Peyer's patch (tissue), 4 donors: ENCODE data around the gene CDH24. TPM values are rescaled to one million over a fixed set of nuclear protein-coding genes. Genes with fewer than 3 reads are reported as not detected.

ENCODE experiments used
- DNase-seq, 3 donors: peaks; one replicate each; pipeline ENCODE4 v3.0.0-alpha.2; 2017 to 2019
- H3K27ac ChIP-seq, 4 donors: fragments of 200-600 bp; sonication (generic); one replicate each; pipeline ENCODE4 v1.5.1; 2016 to 2019
- H3K27me3 ChIP-seq, 2 donors: fragments of 200-600 bp; sonication (generic); one replicate each; pipeline ENCODE4 v1.5.1; 2019
- H3K36me3 ChIP-seq, 3 donors: fragments of 200-600 bp; sonication (generic); one replicate each; pipeline ENCODE4 v1.5.1; 2016 to 2019
- H3K4me1 ChIP-seq, 4 donors: fragments of 200-600 bp; sonication (generic); one replicate each; pipeline ENCODE4 v1.5.1; 2016 to 2019
- H3K4me3 ChIP-seq, 4 donors: fragments of 200-600 bp; sonication (generic); 1 replicate in 3 of 4; 2 replicates in 1 of 4; pipeline ENCODE4 v1.5.1; 2016 to 2019; ENCODE audit warnings: mild to moderate bottlenecking in 1 of 4
- H3K9me3 ChIP-seq, 4 donors: fragments of 200-600 bp; sonication (generic); one replicate each; pipeline ENCODE4 v1.5.1; 2016 to 2019; ENCODE audit warnings: mild to moderate bottlenecking in 1 of 4
- CTCF ChIP-seq, 6 experiments: fragments of 450-650 bp in 4 of 6; fragments of 200-600 bp in 2 of 6; sonication (generic) in 1 of 6; IDR thresholded peaks; one replicate each; pipeline ENCODE4 v1.5.1; 2017 to 2019; ENCODE audit warnings: antibody characterized with exemption in 6 of 6, mild to moderate bottlenecking in 3 of 6, moderate library complexity in 1 of 6
- POLR2A ChIP-seq, 2 donors: fragments of 450-650 bp; IDR thresholded peaks; one replicate each; pipeline ENCODE4 v1.5.1; 2017; ENCODE audit warnings: antibody characterized with exemption in 2 of 2, mild to moderate bottlenecking in 2 of 2, moderate library complexity in 2 of 2
- total RNA-seq, 4 donors: library from RNA; depleted of rRNA; stranded (reverse); fragments of >200 nt; gene quantifications; one replicate each; pipeline ENCODE4 v1.1.0, GENCODE V29; 2016

Gene CDH24
- total RNA-seq, 4 donors from 2014 or later: 1.1 to 12.4 (median 5.5) TPM

- Histone ChIP-seq H3K27ac (peak overlapping the region; percentile 85 to 95 (median 91)), H3K4me3 (peak overlapping the region; percentile 66 to 86 (median 76)), H3K36me3 (peaks cover 0 to 38% (median 0%) of the 10 kb centered on the region in 3 donors), H3K9me3 (no peaks in the 10 kb centered on the region), H3K27me3 (no peaks in the 10 kb centered on the region), H3K4me1 (peaks cover 0 to 17% (median 2%) of the 10 kb centered on the region in 4 donors)
- no peak for DNase-seq
- no peak for TF ChIP-seq CTCF (IDR thresholded peaks at IDR 0.05)
- no peak for TF ChIP-seq POLR2A (IDR thresholded peaks at IDR 0.05)
Measured at GRCh38 chr14:23033801-23034497, 23.4 kb downstream of the CDH24 start.

- no peaks in the 10 kb centered on the region for H3K27me3 ChIP-seq
- peaks cover 0 to 45% (median 0%) of the 10 kb centered on the region in 3 donors for H3K36me3 ChIP-seq
- H3K4me1 ChIP-seq: peaks cover 0 to 21% (median 2%) of the 10 kb centered on the region in 4 donors
- H3K4me3 ChIP-seq: no peak overlapping the region
- no peak overlapping the region for H3K27ac ChIP-seq
- TF ChIP-seq POLR2A (IDR thresholded peaks at IDR 0.05) (no peak), CTCF (IDR thresholded peaks at IDR 0.05) (no peak)
- DNase-seq: no peak
- H3K9me3 ChIP-seq: no peaks in the 10 kb centered on the region
Measured at GRCh38 chr14:23033251-23033727, 24.0 kb downstream of the CDH24 start.

GRCh38 chr14:23030936-23031335, 26.4 kb downstream of the CDH24 start:
- H3K27ac ChIP-seq: no peak overlapping the region
- no peaks in the 10 kb centered on the region for H3K9me3 ChIP-seq
- H3K4me1 ChIP-seq: peaks cover 0 to 25% (median 2%) of the 10 kb centered on the region in 4 donors
- peaks cover 0 to 66% (median 0%) of the 10 kb centered on the region in 3 donors for H3K36me3 ChIP-seq
- H3K4me3 ChIP-seq: no peak overlapping the region
- no peak for DNase-seq
- H3K27me3 ChIP-seq: no peaks in the 10 kb centered on the region
- TF ChIP-seq POLR2A (IDR thresholded peaks at IDR 0.05) (no peak), CTCF (IDR thresholded peaks at IDR 0.05) (no peak)

GRCh38 chr14:23028799-23029198, 28.5 kb downstream of the CDH24 start:
- Histone ChIP-seq H3K4me3 (no peak overlapping the region), H3K36me3 (peaks cover 0 to 79% (median 0%) of the 10 kb centered on the region in 3 donors), H3K27me3 (no peaks in the 10 kb centered on the region), H3K4me1 (peaks cover 0 to 21% (median 0%) of the 10 kb centered on the region in 4 donors), H3K27ac (no peak overlapping the region), H3K9me3 (no peaks in the 10 kb centered on the region)
- TF ChIP-seq POLR2A (IDR thresholded peaks at IDR 0.05) (no peak), CTCF (IDR thresholded peaks at IDR 0.05) (no peak)
- no peak for DNase-seq

- Histone ChIP-seq H3K4me1 (peaks cover 0 to 8% (median 0%) of the 10 kb centered on the region in 4 donors), H3K27ac (no peak overlapping the region), H3K9me3 (no peaks in the 10 kb centered on the region), H3K4me3 (no peak overlapping the region), H3K27me3 (no peaks in the 10 kb centered on the region), H3K36me3 (peaks cover 0 to 49% (median 0%) of the 10 kb centered on the region in 3 donors)
- TF ChIP-seq POLR2A (IDR thresholded peaks at IDR 0.05): no peak
- no peak for TF ChIP-seq CTCF (IDR thresholded peaks at IDR 0.05)
- no peak for DNase-seq
Measured at GRCh38 chr14:23025151-23025814, 32.0 kb downstream of the CDH24 start.
